HL-60 (cell line): Measurements from ENCODE around the gene SEZ6L2.
"Not testable (repeated sequence)": the region's sequence is repeated elsewhere in the genome, so short reads cannot be mapped to it uniquely, and the experiment has no call there.

Experiments used
- DNase-seq, 2 experiments: peaks; one replicate each; pipeline ENCODE4 v3.0.0-alpha.2; 2010 to 2020; ENCODE audit warnings: low read depth in 1 of 2, low spot score in 1 of 2
- H3K27ac ChIP-seq: fragments of 250-450 bp; sonication (Bioruptor Pico); replicated peaks from 2 replicates; pipeline ENCODE4 v1.5.1; 2020; ENCODE audit warnings: mild to moderate bottlenecking, moderate library complexity
- H3K27me3 ChIP-seq: fragments of 250-450 bp; sonication (Bioruptor Pico); 2 replicates; pipeline ENCODE4 v1.5.1; 2021; ENCODE audit warnings: mild to moderate bottlenecking, moderate library complexity; ENCODE audit not compliant: insufficient read depth, poor library complexity, severe bottlenecking
- H3K4me3 ChIP-seq: replicated peaks from 2 replicates; pipeline ENCODE4 v1.5.1; 2011; ENCODE audit warnings: mild to moderate bottlenecking, control low read depth, low read length; ENCODE audit not compliant: insufficient read depth
- GABPA ChIP-seq: IDR thresholded peaks from 2 replicates; pipeline ENCODE4 v1.6.1; 2012; ENCODE audit warnings: low read depth
- POLR2AphosphoS5 ChIP-seq: IDR thresholded peaks from 2 replicates; pipeline ENCODE4 v1.6.1; 2012; ENCODE audit warnings: low read depth
- REST ChIP-seq: IDR thresholded peaks from 2 replicates; pipeline ENCODE4 v1.6.1; 2012; ENCODE audit warnings: low read depth; ENCODE audit not compliant: insufficient replicate concordance
- SPI1 ChIP-seq: IDR thresholded peaks from 2 replicates; pipeline ENCODE4 v1.6.1; 2012; ENCODE audit warnings: low read depth, mild to moderate bottlenecking, borderline replicate concordance
- TF ChIP-seq, protein P1 (sequence below): IDR thresholded peaks from one replicate; pipeline ENCODE4 v1.5.1; 2011; ENCODE audit warnings: low read length, control low read depth, inconsistent platforms; ENCODE audit not compliant: insufficient read depth

The SEZ6L2 gene

GRCh38 chr16:29892458-29892813 lies 6.9 kb downstream of the SEZ6L2 start:
- TF ChIP-seq GABPA (no peak), REST (no peak), POLR2AphosphoS5 (no peak), SPI1 (no peak)
- TF ChIP-seq, protein P1, sequence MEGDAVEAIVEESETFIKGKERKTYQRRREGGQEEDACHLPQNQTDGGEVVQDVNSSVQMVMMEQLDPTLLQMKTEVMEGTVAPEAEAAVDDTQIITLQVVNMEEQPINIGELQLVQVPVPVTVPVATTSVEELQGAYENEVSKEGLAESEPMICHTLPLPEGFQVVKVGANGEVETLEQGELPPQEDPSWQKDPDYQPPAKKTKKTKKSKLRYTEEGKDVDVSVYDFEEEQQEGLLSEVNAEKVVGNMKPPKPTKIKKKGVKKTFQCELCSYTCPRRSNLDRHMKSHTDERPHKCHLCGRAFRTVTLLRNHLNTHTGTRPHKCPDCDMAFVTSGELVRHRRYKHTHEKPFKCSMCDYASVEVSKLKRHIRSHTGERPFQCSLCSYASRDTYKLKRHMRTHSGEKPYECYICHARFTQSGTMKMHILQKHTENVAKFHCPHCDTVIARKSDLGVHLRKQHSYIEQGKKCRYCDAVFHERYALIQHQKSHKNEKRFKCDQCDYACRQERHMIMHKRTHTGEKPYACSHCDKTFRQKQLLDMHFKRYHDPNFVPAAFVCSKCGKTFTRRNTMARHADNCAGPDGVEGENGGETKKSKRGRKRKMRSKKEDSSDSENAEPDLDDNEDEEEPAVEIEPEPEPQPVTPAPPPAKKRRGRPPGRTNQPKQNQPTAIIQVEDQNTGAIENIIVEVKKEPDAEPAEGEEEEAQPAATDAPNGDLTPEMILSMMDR, result no peak
- Histone ChIP-seq H3K27ac (no peak overlapping the region), H3K27me3 (no peaks in the 10 kb centered on the region), H3K4me3 (no peak overlapping the region)
- DNase-seq, result no peak

- Histone ChIP-seq H3K27me3 (no peaks in the 10 kb centered on the region), H3K4me3 (no peak overlapping the region), H3K27ac (0 out of 2 replicates have a peak overlapping the region, but pooled peaks have one; percentile 4)
- TF ChIP-seq SPI1, result peak; percentile 50; the same call in 1 of the 2 replicates
- TF ChIP-seq, protein P1, result no peak
- peak; percentile 39 for TF ChIP-seq REST
- TF ChIP-seq GABPA, result no peak
- no peak for TF ChIP-seq POLR2AphosphoS5
- DNase-seq, result peak; percentile 55
These were observed 7.6 kb downstream of the SEZ6L2 start for GRCh38 chr16:29891525-29892457.

DNA sequence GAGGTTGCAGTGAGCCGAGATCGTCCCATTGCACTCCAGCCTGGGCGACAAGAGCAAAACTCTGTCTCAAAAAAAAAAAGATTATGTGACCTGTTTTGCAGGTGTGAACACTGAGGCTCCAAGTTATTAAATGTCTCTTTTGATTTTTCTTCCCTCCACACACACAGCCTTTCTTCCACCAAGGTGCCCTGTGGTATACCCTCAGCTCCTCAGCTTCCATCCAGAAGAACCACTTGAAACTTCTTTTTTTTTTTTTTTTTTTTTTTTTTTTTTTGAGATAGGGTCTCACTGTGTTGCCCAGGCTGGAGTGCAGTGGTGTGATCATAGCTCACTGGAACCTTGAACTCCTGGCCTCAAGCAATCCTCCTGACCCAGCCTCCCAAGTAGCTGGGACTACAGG lies 10.0 kb downstream of the SEZ6L2 start:
- H3K4me3 ChIP-seq, H3K27ac ChIP-seq, H3K27me3 ChIP-seq, DNase-seq: not testable (repeated sequence)

GRCh38 chr16:29883987-29884386 lies 15.4 kb downstream of the SEZ6L2 start:
- no peak overlapping the region for H3K27ac ChIP-seq
- no peak overlapping the region for H3K4me3 ChIP-seq
- H3K27me3 ChIP-seq, result no peaks in the 10 kb centered on the region
- TF ChIP-seq, protein P1, result no peak
- TF ChIP-seq POLR2AphosphoS5, result no peak
- TF ChIP-seq SPI1, result no peak
- no peak for TF ChIP-seq GABPA
- TF ChIP-seq REST, result no peak
- DNase-seq, result no peak
